H1 (cell line): ENCODE measurements around the gene SMAD6. TPM values are rescaled to one million over a fixed set of nuclear protein-coding genes. Genes with fewer than 3 reads are reported as not detected.

Source experiments
- CHD7 ChIP-seq: fragments of 300-600 bp; sonication (generic); IDR thresholded peaks from 2 replicates; pipeline ENCODE4 v1.7.1; 2012; ENCODE audit warnings: low read length, moderate library complexity, mild to moderate bottlenecking, inconsistent platforms; ENCODE audit not compliant: insufficient replicate concordance
- KDM4A ChIP-seq: IDR thresholded peaks from one replicate; pipeline ENCODE4 v1.7.1; 2012; ENCODE audit warnings: low read depth, mild to moderate bottlenecking, moderate library complexity, low read length, inconsistent platforms; ENCODE audit not compliant: severe bottlenecking
- polyA plus RNA-seq, 7 experiments: library from polyadenylated mRNA; depleted of rRNA in 3 of 7; stranded (reverse) in 5 of 7; unstranded in 2 of 7; fragments of >200 nt in 5 of 7; fragments of 200-250 nt in 2 of 7; gene quantifications; 1 replicate in 5 of 7; 2 replicates in 1 of 7; 4 replicates in 1 of 7; pipeline versions ENCODE4 v1.2.1 to v1.2.3, GENCODE V29; 2011 to 2013; ENCODE audit warnings: missing spikeins in 2 of 7, mixed read lengths in 2 of 7
- total RNA-seq: library from RNA; stranded (reverse); fragmentation: NEBNext Ultra II Directional; extraction: Animal tissue kit (Norgen Biotek cat#: 25700); gene quantifications from 2 replicates; pipeline ENCODE4 v1.2.1, GENCODE V29; 2021

Gene SMAD6
- total and polyA plus RNA-seq, 2 of the 8 experiments (the other 6 are each of a cell fraction or from before 2014, with no cell fraction given), result 1.8 to 7.0 TPM

GRCh38 chr15:66680502-66680901 is 21.5 kb upstream of the SMAD6 start (continued):
- TF ChIP-seq CHD7 (no peak), KDM4A (no peak)
